GM19238 (cell line): ENCODE measurements around the gene ENTPD5.
A peak's percentile ranks its signal among the peaks of the same experiment; 100 is the strongest.

Experiments used
- DNase-seq: peaks from one replicate; pipeline ENCODE4 v3.0.0; 2011; ENCODE audit warnings: low spot score; ENCODE audit not compliant: insufficient read length

The ENTPD5 gene, protein sequence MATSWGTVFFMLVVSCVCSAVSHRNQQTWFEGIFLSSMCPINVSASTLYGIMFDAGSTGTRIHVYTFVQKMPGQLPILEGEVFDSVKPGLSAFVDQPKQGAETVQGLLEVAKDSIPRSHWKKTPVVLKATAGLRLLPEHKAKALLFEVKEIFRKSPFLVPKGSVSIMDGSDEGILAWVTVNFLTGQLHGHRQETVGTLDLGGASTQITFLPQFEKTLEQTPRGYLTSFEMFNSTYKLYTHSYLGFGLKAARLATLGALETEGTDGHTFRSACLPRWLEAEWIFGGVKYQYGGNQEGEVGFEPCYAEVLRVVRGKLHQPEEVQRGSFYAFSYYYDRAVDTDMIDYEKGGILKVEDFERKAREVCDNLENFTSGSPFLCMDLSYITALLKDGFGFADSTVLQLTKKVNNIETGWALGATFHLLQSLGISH

DNA sequence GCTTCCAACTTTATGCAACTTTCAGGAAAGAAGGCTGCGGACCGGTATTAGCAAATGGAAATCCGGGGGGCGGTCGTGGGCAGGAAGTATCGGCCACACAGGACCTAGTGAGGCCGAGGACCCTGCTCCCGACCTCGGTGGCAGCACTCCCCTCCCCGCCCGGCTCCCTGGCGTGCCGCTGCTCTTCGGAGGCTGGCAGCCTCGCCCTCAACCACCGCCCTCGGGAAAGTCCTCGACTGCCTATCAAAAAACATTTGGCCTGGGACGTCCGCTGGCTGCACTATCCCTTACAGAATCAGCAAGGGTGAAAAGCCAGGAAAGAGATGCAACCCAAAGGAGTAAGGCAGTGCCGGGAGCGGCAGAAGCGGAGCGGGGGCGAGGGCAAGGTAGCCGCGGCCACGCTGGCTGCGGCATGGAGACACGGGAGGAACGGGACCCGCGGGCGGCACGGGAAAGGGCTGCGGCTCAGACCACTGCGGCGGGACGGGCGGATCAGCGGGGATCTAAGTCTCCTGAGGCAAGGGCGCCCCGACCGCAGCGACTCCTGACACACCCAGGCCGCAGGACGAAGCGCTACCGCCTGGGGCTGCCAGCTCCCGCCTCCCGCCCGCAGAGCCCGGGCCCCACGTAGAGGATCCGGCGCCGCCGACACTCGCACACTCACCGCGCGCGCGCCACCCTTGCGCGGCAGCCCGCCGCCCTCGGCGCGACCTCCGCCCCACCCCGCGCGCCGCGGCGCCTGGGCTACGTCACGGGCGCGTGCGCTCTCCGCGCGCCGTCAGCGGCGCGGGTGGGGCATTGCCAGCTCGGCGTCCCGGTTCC lies at the start of gene ENTPD5, which contains the start of gene BBOF1:
Gene ENTPD5, minus strand, starts transcription at position 703 of the 822 bp plus-strand sequence. CDS start 31,186 bp downstream, outside the sequence.
Gene BBOF1, plus strand, starts transcription at position 764 of the 822 bp plus-strand sequence. CDS start 130 bp downstream, outside the sequence.
- DNase-seq: peak; percentile 93

DNA sequence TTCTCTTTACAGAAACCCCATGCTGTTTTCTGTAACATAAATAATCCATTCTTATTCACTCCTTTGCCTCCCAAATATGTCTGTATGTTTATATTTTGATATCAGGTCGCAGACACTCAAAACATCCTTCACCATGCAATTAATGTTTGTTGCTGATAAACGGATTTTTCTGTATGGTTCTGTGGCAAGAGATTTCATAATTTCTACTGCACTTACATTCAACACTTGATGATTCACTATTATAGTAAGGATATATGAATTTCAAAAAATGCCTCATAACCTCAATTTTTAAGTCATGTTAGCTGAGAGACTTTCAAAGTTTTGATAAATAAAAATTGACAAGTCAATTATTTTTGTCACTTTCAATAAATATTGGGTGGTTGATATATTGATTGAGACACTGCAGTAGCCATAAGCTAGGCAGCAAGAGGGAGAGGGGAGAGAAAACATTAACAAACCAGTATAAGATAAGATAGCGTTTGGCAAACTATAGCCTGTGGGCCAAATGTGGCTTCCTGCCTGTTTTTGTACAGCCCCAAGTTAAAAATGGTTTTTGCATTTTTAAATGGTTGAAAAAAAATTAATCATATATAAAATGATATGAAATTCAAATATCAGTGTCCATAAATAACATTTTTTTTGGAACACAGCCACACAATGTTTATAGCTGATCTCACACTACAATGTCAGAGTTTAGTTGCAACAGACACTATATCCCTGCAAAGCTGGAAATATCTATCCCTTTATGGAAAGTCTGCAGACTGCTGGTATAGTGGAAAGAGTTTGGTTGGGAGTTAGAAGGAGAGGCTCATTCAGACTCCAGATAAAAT lies 46.9 kb upstream of the ENTPD5 start:
- no peak for DNase-seq

DNA sequence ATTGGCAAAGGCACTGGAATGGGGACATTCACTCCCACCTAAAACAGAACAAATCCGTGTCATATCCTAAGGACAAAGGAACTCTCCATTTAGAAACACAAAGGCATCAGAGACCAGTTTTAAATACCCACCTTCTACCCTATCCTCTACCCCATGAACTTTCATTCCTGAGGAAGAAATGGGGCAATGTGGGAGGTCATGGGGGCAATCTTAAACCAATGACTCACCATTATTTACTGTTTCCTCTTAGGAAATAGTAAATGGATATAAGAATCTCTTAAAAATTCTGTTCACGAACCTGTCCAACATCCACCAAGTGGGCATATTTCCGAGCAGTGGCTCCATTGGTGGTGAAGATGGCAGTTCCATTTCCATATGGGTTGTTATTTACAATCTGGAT lies 45.8 kb upstream of the ENTPD5 start:
- DNase-seq: no peak

DNA sequence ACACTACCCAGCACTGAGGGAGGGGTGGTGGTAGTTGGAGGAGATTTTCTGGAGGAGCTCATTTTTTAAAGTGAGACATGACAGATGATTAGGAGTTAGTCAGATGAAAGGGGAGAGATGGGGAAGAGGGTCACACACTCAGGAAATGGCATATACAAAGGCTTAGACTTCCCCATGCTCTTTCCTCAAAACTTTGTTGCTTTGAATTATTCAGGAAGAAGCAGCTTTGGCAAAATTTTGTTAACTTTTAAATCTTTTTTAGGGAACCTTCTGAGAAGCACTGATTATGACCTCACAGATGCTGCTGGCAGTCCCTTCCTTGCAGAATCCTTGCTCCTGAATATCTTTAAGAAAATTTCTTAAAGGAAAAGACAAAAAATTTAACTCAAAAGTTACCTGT lies 45.3 kb upstream of the ENTPD5 start:
- no peak for DNase-seq

DNA sequence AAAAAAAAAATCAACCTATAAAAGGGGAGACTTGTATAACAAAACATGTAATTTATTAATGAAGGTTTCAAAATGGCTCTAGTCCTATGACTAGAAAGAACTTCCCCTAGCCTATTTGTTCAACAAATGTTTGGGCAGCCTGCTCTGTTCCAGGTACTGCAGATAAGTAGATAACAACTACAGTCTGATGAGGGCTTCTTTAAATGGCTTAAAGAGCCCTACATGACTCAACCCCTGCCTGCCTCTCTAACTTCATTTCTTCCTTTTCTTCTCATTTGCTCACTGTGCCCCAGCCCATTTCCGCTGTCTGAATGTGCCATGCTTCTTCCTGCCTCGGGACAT lies 43.7 kb upstream of the ENTPD5 start:
- no peak for DNase-seq

DNA sequence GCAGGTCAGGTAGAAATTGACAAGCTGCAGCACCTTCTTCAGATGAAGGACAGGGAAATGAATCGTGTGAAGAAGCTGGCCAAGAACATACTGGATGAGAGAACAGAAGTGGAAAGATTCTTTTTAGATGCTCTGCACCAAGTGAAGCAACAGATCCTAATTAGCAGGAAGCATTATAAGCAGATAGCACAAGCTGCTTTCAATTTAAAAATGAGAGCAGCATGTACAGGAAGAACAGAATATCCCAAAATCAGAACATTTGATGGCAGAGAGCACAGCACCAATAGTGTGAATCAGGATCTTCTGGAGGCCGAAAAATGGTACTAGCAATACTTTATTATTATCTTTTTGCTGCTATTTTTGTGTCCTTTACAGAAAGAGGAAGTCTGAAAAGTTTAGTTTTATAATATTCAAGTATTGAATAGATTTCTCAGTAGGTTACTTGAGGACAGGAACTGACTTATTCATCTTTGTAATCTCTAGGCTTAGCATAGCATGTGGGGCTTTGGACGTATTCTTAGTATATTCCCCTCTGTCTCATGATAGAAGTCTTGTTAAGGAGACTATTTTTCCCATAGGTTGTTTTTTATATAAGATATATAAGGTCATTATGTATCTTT lies 30.9 kb upstream of the ENTPD5 start:
- DNase-seq: no peak

DNA sequence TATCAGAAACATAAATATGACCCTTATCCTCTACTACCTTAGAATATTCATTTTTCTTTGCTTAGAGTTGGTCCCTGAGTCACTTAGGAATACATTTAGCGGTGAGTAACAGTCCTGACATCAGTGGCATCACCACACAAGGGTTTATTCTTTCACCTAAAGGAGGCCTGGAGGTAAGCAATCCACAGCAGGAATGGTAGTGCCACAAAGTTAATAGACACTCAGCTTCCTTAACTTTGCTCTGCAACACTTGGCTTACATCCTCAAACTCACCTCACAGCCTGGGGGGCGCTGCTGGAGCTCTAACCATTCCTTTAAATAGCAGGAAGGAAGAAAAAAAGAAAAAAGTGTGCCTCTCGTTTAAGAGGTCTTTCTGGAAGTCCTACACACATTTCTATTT lies 29.2 kb upstream of the ENTPD5 start:
- DNase-seq: no peak

DNA sequence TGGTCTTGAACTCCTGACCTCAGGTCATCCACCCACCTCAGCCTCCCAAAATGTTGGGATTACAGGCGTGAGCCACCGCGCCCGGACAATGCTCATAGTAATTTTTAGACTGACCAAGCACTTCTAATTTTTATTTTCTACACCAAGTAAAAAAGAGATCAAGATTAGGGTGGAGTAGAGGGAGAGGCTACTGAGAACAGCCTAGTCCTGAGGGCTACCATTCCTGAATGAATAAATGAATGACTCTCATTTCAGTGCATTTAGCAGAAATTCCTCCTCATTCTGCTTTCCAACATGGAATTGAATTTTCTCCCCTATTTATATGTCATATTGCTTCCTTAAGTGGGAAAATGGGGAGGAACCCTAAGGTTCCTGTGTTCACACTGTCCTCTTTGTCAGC lies 26.4 kb upstream of the ENTPD5 start:
- DNase-seq: no peak

DNA sequence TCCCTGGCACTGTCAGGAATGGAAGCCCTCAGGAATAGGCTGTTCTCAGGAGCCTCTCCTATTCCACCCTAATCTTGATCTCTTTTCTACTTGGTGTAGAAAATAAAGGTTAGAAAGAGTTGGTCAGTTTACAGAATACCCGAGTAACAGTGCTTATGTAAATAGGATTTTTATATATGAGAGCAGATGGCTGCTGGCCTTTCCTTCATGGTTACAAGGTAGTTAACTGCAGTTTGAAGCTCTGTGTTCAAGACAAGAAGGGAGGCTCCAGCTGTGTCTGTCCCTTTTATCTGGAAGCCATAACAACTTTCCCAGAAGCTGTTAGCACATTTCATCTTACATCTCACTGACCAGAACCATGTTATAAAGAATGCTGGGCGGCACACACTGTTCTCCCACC lies 23.2 kb upstream of the ENTPD5 start:
- DNase-seq: no peak

DNA sequence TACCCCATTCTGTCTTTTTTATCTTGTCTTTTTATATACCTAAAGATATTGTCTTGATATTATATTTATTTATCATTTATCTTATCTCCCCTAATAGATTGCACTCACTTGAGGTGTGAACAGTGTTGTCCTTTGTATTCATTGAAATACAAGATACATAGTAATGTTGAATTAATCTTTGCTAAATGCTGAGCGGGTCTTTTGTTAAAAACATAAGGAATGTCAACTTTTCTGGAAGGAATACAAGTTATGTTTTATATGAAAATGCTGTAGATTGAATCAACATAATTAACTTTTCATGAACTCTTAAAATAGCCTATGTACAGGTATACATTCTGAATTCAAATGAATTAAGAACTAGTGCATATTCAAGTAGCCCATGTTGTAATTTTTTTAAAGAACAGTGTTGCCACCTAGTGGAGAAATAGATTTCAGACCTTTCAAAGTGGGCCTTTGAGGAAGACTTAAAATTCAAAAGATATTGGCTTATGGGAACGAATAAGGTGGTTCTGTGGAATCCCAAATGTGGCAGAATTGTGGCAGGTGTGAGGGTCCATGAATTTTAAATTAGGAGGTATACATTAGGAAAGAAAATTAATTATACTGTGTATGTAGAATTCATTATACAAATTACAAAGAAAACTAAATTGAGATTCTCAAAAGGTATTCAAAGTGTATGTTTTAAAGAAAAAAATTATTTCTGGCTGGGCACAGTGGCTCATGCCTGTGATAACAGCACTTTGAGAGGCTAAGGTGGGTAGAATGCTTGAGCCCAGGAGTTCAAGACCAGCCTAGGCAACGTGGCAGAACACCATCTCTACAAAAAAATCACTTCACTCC lies 19.2 kb upstream of the ENTPD5 start:
- DNase-seq: peak; percentile 26

DNA sequence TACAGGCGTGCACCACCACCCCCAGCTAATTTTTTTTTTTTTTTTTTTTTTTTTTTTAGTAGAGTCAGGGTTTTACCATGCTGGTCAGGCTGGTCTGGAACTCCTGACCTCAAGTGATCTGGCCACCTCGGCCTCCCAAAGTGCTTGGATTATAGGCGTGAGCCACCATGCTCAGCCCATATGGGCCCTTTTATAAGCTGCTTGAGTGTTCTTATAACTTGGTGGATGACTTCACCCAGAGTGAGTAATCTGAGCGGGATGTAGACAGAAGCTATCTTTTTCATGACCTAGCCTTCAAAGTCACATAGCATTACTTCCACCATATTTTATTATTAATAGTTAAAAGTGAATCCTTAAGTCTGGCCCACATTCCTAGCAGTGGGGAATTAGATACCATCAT lies 16.5 kb upstream of the ENTPD5 start:
- no peak for DNase-seq

DNA sequence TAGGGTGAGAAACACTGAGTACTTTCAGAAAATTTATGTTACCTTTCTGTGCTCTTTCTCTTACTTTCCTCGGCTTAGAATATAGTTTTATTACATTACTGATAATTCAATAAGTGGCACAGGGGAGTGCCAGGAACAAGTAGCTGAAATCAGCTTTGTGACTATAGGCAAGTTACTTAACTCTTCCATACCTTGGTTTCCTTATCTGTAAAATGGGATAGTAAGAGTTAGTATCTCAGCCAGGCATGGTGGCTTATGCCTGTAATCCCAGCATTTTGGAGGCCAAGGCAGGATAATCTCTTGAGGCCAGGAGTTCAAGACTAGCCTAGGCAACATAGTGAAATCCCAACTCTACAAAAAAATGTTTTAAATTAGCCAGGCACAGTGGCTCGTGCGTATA lies 15.5 kb upstream of the ENTPD5 start:
- DNase-seq: no peak

DNA sequence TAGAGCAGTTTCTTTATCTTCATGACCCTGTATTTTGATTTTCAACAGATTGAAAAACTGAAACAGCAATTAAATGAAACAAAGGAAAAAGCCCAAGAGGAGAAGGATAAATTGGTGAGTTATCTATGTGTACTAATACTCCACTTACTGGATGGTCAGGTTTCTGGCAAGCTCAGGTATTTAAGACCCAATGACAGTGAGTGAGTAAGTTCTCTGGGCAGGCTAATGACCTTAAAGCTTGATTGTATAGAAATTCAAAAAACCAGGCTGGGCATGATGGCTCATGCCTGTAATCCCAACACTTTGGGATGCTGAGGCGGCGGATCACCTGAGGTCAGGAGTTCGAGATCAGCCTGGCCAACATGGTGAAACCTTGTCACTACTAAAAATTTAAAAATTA lies 10.0 kb upstream of the ENTPD5 start:
- DNase-seq: no peak

DNA sequence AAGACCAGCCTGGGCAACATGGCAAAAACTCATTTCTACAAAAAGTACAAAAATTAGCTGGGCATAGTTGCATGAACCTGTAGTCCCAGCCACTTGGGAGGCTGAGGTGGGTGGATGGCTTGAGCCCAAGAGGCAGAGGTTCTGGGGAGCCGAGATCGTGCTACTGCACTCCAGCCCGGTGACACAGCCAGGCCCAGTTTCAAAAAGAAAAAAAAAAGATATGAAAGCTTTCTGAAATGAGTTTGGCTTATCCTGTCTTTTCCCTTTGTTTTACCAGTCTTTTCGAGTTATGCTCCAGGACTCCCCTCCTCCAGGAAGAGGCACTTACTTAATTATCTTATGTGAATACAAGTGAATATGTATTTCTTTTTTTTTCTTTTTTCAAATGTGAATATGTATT lies 3.3 kb upstream of the ENTPD5 start:
- no peak for DNase-seq

DNA sequence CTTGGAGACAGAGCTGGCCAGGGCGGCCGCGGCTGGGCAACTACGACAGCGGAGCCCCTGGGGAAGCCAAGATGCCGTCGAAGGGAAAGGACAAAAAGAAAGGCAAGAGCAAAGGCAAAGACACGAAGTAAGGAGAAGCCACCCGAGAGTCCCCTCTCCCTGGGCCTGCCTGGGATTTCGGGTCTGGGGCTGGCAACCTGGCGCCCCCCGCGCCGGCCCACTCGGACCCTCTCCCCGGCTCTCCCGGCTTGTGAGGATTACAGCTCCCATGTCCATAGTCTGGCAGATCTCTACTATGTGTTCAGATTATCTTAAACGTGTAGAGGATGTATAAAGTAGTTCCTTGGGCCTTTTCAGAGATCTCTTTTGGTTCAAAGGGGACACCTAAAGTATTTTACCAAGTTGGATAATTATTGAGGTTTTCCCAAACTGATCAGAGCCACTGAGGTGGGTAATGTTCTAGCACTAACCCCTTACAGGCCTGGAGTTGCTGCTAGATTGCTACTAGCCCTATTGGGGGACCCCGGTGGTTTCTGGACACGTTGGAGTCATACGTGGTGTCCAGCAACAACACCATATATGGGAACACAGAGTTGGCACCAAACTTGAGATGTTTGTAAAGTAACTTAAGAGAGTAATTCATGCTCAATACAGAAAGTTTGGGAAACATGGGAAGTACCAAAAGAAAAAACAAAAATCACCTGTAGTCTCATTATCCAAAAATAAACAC lies 485 bp upstream of the ENTPD5 start:
- no peak for DNase-seq

DNA sequence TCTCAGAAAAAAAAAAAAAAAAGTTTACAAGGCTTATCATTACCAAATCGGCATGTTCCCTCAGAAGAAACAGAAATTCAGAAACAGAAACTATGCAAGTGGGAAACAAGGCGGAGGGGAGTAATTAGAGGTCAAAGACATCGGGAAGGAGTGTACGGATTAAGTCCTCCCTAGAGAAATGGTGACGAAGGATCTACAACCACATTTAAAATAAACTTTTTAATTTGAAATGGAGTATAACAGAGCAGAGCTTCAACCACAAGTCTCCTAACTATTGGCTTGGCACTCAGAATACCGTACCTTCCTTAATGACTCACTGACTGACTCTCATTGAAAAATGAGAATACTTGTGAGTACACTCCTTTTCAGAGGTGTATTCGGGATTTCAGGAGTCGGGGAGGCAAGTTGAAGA lies 908 bp downstream of the ENTPD5 start:
- DNase-seq: peak; percentile 14

DNA sequence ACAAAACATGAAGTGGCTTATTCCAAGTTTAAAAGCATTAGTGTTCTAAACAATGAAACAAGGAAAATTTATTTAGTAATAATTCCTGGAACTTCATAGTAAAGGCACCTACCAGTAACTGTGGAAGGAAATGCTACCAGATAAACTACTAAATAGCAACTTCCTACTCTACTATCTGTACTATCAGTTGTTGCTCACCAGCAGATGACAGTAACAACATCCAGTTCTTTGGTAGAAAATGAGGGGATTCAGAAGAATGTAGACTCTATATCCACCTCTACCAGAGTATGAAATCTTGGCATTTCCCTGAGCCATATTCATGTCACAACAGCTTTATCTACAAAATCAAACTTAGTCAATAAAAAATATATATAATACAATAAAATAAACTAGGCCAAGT lies 3.1 kb downstream of the ENTPD5 start:
- DNase-seq: no peak

DNA sequence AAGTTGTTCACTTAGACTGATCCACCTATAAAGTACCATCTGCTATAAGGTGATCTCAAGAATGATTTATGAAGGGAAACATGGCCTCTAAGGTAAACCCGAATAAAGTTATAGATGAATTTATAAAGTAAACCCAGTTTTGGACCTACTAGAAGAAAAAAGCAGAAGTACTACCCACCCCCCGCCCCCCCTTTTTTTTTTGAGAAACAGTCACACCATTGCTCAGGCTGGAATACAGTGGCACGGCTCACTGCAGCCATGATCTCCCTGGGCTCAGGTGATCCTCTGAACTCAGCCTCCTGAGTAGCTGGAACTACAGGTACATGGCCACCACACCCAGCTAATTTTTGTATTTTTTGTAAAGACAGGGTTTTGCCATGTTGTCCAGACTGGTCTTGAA lies 3.9 kb downstream of the ENTPD5 start:
- DNase-seq: no peak

DNA sequence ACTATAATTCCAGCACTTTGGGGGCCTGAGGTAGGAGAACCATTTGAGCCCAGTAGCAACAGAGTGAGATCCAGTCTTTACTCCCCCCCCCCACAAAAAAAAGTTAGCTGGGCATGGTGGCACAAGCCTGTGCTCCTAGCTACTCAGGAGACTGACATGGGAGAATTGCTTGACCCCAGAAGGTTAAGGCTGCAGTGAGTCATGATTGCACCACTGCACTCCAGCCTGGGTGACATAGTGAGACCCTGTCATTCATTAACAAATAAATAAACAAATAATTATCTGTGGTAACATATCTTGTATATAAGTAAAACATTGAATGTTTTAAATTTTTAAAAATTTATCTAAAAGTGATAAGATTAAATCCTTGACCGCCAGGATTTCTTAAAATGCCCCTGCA lies 4.8 kb downstream of the ENTPD5 start:
- DNase-seq: no peak
